KBM-7 (cell line): ENCODE data around the gene KIF6.

ENCODE experiments used
- DNase-seq: peaks from one replicate; pipeline ENCODE4 v3.0.0-alpha.2; 2015
- in situ Hi-C: fragments of 300-500 bp; cut with MboI; formaldehyde crosslinking; loops from 2 replicates; pipeline ENCODE4 v1.14.3; 2020; ENCODE audit warnings: low sequenced_read_pairs, low pct_unique_long_range_greater_than_20kb, mixed read lengths

KIF6 gene

DNA sequence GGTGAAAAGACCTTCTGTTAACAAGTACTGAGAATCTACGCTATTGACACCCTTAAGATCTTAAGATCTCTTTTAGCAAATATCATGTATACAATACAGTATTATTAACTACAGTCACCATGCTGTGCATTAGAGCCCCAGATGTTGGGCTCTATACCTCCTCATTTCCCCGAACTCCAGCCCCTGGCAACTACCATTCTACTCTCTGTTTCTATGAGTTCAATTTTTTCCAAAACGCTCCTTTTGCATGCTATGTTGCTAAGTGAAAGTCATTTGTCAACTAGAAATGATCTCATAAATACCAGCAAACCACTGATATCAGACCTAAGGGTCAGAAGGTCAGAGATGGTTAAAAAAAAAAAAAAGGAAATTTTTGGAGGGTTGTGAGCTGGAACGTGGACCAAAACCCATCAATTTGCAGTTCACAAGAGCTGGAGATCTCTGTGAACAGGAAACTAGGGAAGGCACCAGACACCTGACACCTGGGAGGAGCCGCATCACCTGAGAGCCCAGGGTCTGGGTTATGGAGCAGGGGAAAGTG is 280.7 kb downstream of the KIF6 start:
- in situ Hi-C loops = no loop called here
- DNase-seq = no peak

DNA sequence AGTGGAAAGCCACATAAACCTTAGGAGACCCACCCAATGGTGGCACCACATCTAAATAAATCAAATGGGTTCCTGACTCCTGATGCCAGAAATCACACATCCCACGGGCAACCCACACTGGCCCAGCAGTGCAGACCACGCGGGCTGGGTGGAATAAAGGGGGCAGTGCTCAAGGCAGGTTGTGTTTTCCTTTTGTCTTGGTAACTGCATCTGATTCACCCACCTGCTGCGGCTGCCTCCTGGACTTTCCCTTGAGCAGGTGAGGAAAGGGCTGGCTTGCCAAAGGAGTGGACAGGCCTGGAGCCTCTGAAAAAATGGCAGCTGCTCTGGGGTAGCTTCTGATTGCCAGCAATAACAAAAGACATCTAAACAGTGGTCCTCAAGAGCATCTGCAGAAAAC is 283.2 kb downstream of the KIF6 start:
- no peak for DNase-seq
- in situ Hi-C loops = no loop called here

DNA sequence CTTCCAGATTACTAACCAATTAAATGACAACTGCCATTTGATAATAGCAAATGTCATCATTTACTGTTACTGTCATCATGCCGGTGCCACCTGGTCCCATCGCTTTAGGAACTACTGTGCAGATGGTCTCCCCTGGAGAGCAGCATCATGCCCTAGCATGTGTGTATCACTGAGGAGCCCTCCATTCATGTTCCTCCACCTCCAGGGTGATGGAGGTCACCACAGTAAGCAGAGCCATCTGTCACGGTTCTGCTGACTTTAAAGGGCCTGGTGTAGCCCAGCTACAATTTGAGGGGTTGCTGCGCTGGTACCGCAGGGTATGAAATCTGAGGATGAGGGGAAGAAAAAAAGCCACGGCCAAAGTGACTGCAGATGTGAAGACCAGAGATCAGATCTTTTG is 283.9 kb downstream of the KIF6 start:
- in situ Hi-C loops = no loop called here
- no peak for DNase-seq

DNA sequence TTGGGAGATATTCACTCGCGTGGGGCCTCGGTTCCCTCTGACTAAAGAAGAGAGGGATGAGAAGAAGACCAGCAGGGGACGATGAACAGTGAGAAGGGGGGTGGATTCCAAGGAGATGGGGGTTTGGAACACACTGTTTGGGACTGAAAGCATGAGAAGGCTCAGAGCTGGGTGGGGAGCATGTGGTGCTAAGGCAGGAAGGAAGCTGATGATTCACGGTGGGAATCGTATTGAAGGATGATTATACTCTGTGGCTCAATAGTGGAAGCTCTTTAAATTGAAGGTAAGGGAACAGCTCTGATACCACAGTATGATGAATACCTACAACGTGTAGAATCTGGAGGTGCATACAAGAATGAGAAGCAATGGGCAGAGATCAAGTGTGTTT is 285.2 kb downstream of the KIF6 start:
- no peak for DNase-seq
- in situ Hi-C loops = no loop called here

DNA sequence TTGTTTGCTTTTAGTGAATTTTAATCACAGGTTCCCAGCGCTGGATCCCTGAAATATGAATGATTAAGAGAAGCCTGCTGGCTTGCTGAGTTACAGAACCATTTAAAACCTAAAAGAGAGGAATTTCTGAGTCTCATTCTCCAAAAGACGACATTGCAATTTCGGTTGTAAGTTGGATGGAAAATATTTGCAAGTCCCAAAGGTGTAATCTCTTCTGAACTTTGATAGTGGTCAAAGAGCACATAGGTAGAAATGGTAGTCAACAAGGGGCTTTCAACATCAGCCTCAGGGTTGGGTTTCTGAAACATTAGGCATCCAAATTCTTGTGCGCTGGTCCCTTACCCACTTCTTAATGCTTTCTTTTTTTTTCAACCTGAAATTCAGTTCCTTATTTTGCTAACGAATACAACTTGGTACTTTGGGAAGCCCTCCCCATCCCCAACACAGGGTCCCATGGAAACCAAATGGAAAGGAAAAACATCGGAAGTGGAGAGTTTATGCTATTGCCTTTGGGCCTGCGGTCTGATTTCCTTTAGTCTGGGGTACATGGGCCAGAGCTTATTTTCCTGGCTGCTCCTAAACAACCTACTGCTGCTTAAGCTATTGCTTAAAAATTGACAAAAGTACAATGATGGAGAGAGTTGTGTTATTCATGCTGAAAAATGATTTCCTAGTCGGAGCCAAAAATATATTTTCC is 285.7 kb downstream of the KIF6 start:
- DNase-seq = no peak
- in situ Hi-C loops = no loop called here

DNA sequence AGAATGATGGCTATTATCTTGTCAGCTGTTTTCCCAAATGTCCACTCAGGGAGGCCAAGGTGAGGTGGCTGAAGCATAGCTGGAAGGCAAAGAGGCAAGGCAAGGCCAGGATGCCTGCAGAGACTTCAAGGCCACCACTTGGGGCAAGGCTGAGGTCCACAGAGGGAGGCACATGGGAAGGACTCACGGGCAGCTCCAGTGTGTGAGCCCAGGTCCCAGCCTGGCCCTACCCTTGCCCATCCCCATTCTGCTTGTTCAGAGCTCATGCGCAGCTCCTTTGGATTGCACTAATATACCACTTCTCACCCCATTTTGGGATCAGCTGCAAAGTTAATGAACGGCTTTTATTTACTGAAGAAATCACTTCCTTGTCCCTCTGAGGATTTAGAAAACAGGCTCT is 291.6 kb downstream of the KIF6 start:
- no peak for DNase-seq
- in situ Hi-C loops = no loop called here

DNA sequence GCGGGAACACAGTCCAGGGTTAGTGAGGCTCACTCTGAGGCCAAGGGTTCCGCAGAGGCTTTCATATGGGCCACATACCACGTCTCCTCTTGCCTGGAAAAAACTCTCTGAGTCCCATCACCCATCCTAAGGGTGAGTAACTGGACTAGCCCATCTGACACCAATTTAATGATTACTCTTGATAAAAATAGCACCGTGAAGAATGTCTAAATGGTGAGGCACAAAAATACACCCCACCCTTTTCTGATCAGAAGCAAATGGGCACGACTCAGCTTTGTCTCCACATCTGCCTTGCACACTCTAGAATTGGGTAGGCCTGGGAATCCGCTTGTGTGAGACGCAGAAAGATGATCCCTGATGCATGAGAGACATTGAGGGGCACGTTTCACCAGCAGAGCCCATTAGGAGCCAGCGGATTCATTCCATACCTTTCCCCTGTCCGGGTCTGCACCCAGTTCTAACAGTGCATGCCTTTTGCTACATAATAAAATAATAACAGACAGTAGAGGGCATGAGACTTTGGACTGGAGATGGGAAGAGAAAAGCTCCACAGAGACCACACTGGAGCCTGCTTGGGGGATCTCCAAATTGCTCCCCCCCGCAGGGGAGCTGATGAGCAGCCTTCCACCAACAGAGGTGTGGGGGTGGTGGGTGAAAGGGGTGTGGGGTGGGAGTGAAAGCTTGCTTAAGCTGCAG is 292.7 kb downstream of the KIF6 start:
- DNase-seq = no peak
- in situ Hi-C loops = no loop called here

DNA sequence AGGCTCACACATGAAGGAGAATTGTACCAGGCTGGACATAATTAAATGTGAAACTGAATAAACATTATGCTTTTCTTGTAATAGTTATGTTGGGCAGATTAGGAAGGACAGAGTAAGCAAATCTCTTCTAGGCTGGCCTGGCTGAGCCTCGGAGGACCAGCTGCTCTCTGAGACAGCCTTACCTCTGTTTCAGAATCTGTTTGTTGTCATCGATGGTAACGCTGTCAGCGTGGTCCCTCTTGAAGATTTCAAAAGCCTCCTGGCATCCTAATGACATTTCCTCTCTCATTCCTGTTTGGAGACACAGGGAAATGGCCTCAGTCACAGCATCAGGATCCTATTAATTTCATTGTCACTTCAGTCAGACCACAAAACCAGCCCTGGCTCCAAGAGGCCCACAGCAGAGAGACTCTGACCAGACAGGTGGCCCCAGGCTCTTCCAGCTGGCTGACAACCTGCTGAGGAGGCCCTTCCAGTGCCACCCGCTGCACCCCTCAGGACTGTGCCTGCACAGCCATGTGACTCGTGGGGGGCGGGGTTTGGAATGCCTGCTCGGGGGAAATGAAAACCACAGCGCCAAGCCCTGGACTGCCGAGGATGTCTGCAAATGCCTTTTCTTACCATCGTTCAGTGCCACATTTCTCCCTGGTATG is 294.2 kb downstream of the KIF6 start:
- in situ Hi-C loops = no loop called here
- DNase-seq = no peak

DNA sequence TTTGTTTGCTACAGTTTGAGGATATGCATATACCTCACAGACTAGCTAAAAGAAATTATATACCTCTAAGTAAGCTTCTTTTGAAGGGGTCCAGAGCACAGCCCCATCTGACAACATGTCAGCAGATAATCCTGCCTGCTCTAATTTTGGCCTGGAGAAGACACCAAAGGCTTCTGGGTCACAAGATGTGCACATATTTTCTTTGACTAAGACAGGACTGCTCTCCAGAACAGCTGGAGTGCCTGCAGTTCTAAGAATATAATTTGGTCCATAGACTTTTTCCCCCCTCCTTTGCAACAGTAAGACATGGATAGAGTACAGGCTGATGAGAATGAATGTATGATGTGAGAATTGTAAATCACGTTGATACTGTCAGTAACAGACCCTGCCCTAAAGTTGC is 294.8 kb downstream of the KIF6 start:
- in situ Hi-C loops = no loop called here
- no peak for DNase-seq

DNA sequence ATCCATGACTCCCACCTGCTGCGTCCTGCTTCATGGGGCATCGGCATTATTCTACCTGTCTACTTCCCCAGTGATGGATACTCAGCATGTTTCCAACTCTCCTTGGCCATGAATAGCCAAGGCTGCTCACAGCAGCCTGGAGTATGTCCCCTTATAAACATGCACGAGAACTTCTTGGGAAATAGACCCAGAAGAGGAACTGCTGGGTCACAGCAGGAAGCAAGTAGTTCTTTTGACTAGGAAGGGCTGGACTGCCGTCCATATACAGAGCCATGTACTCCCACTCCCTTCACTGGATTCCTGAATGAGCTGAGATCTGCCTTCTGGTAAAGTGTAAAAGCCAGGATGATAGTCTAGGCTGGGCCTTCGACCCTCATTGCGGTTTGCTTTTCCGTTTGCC is 296.4 kb downstream of the KIF6 start:
- in situ Hi-C loops = no loop called here
- no peak for DNase-seq

DNA sequence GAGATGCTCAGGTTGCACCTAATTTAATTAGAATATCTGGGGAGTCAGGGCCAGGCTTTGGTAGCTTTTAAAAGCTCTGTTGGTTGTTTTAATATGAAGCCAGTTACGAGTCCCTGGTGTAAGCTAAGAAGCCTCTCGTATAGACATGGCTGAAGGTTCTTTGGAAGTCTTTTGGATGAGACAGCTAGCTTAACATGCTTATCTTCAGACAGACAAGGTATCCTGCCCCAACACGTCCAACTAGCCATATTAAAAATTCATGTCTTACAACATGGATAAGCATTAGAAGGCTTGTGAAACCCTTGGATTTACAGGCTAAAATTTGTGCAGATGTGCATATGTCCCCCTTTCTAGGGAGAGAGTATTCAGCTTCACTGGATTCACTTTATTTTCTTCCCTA is 297.1 kb downstream of the KIF6 start:
- DNase-seq = no peak
- in situ Hi-C loops = no loop called here

DNA sequence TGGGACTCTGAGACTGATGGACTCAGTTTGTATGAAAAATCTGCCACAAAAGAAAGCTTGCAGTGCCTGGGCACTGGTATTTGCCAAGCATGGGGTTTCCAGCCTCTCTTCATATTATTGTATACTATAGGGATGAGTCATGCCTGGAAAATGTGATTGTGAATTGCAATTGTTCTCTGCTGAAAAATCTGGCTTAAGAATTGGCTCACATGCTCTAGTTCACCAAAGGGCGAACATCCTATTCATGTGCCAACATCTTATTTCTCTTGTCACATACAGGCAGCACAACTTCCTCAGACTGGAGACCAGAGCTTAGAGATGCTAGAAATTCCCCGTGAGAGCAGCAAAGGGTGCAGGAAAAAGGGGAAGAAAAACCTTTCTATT is 299.1 kb downstream of the KIF6 start:
- DNase-seq = no peak
- in situ Hi-C loops = no loop called here

DNA sequence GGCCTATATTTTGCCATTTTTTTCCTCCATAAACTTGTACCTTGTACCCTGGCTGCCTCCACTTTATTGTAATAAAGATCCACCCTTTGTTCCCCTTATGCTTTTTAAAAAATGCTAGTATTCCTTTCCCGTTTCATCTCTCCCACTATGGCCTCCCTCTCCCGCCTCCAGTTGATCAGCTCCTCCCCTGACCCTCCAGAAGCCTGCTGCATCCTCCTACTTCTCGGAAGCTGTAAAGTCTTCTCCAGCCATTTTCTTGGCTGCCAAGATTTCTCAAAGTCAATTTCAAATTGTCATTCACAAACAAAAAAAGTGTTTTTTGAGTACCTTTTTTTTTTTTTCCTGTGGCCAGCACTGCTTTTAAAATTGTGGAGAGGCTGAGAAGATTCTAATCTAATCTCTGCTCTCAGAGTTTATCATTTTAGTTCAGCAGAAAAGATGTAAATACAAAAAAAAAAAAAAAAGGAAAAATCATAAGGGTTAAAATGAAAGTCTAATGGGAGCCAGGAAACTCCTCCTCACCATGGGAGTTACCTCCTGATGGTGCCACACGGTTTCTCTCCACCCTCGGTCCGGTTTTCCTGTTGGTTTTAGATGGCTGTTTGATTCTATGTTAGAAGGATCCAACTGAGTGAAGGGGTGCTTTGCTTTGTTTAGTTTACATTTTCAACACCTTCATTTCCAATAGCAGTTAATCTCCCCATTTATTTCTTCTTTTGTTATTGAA is 299.7 kb downstream of the KIF6 start:
- in situ Hi-C loops = no loop called here

DNA sequence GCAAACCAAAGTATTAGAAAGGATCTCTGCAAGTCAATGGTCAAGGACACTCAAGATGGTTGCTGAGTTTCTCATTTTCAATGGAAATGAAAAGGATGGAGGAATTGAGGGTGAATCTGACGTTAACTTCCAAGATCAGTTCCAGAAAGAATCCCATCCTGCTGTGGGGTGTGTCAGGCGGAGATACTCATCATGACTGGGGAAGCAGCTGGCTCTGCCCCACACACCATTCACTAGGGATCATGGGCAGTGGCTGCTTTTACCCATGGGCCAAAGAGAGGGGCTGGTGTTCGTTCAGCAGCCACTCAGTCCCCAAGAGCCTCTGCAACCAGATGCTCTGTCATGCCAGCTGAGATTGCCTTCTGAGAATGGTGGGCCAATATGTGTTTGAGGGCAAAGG is 300.4 kb downstream of the KIF6 start:
- DNase-seq = no peak
- in situ Hi-C loops = no loop called here

More for the DNA sequence above, 299.7 kb downstream of the KIF6 start:
- no peak for DNase-seq

DNA sequence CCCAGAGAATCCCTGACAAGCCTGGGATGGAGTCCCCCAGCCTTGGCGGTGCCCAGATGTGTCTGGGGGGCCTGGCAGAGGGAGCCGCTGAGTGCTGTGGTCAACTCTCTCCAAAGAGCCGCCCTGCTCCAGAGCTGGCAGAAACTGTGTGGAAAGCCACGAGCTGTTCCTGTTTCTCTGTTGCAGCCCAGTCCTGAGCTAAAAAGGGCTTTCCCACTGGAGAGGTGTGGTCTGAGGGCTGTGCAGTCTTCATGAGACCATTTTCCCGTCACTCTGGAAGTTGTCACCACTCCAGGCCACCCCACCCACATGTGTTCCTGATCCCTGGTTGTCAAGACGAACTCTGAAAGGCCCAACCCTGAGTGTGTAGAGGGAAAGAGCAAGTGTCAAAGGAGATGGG is 303.0 kb downstream of the KIF6 start:
- in situ Hi-C loops = no loop called here
- no peak for DNase-seq

DNA sequence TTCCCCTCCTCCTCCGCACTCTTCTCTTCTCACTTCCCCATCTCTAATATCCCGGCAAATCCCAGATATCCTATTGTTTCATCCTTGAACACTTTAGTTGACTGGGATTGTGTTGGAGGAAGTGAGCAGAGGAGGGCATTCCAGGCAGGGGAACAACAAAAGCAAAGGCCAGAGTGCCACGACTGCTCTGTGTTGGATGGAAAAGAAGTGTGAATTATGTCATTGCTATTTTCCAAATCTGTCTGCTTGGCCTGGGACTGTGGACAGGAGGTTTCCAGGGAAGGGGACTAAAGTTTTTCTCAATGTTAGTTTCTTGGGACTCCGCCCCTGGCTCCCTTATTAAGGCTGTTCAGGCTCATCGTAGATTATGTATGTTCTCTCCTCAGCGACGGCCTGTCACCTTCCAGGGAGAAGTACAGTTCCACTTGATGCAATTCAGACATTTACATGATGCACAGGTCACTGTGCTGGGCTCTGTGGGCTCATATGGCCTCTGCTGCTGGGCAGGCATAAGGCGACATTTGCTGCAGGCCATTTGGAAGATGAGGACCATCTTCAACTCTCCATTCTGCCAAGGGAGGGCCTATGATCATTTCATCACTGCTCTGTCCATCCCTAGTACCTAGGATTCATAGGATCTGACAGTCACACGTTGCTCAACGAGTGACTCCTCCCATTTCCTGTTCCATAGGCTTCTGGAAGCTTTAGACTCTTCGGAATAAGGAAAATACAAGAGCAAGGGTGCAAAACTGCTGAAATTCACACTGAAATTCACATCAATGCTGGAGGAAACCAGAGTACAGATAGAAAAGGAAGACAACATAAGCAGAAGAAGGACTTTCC is 303.6 kb downstream of the KIF6 start:
- in situ Hi-C loops = no loop called here

DNA sequence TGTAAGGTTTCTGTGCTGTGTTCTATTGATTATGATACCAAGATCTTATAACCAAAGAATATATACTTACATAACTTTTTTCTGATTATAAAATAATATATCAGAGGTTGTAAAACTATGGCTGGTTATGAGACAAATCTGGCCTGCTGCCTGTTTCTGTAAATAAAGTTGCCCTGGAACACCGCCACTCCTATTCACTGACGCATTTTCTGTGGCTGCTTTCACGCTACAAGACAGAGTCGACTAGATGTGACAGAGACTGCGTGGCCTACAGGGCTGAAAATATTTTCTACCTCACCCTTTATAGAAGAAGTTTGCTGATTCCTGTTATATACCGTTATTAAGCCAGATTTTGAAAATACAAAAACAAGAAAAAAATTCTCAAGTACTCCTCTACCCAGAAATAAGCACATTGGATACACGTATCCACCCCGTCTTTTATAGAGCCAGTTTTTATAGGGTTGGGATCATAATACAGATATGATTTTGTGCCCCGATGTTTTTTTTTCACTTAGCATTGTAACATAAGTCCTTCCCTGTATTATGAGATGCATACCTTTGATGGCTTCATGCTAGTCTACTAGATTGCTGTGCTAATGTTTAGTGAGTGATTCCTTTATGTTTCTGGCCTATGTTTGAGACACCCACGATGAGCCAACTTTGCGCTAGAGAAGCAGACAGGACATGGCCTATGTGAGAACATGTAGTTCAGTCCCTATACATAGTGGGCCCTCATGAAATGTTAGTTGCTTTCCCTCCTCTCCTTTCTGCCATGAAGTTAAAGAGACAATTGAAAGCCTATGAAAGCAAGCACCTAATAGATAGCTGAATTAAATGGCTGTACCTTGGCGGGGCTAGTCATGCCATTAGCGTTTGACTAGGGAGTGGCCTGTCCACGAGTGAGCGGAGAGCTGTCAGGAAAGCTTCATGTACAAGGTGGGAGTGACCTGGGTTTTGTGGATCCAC is 304.6 kb downstream of the KIF6 start:
- no peak for DNase-seq
- in situ Hi-C loops = no loop called here

More for the DNA sequence above, 303.6 kb downstream of the KIF6 start:
- no peak for DNase-seq

DNA sequence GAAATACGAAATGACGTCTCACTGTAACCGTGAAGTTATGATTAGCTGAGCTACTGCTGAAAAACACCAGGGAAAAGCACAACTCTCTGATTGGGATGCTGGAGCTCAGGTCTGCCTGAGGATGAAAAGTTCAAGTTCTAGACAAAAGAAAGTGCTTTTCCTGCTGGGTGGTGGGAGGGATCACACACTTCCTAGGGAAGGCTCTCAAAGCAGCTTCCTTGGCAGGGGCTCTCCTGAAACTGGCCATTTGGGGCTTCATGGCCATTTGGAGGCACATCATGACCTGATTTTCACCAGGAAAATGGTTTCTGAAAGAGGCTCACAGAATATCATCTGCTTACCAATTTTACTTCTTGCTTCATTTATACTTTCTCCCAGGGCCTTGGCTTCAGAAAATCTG is 305.6 kb downstream of the KIF6 start:
- in situ Hi-C loops = no loop called here
- DNase-seq = no peak
